NT2/D1 (cell line): ENCODE measurements around the gene KRT75.

Experiments used
- SUZ12 ChIP-seq: IDR thresholded peaks from 2 replicates; pipeline ENCODE4 v1.6.1; 2011; ENCODE audit not compliant: insufficient read length, insufficient read depth; ENCODE audit errors: extremely low read depth
- YY1 ChIP-seq: IDR thresholded peaks from 2 replicates; pipeline ENCODE4 v1.6.1; 2011; ENCODE audit not compliant: insufficient read length, insufficient read depth
- ZNF274 ChIP-seq: IDR thresholded peaks from 2 replicates; pipeline ENCODE4 v1.6.1; 2011; ENCODE audit warnings: mild to moderate bottlenecking, low read depth, low read length

GRCh38 chr12:52434760-52435530 lies 774 bp upstream of the KRT75 start:
- no peak for TF ChIP-seq YY1
- no peak for TF ChIP-seq SUZ12
- no peak for TF ChIP-seq ZNF274
